ENCODE measurements around the gene MRPL53.
"Not testable (repeated sequence)": the region's sequence is repeated elsewhere in the genome, so short reads cannot be mapped to it uniquely, and the experiment has no call there.

MRPL53 gene

DNA sequence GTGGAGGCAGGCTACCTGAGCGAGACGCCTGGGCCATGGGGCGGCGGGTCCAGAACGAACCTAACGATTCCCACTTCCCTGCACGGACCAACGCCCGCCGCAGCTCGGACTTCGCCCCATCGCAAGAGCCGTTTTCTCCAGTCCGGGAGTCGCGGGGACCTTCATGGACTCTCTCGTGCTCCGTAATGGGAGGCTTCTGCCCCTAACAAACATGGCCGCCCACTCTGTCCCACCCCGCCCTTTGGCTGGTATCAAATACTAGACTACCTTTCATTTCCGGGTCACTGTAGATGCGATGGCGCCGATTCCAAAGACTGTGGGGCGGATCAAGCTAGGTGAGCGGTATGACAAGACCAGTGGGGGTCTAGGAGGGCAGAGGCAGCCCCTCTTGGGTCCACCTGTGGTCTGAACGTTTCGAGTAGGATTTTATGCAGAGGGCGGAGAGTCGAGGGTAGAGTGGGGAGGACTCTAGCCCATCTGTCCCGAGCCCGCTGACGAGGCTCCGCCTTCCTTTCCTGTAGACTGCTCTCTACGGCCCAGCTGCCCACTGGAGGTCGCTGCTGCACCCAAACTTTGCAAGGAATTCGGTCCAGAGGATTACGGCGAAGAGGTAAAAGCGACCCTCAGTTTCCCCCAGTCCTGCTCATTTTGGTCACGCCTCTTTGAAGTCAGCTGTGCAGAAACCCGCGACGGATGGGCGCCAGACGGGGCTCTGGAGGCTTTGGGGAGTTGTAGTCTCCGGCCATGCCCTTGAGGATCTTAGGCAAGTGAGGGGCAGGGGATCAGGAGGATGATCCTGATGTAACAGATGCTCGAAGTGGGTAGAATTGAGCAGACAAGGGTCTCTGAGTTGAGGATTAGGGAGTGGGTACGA lies 10.6 kb upstream of the MRPL53 start, which contains the start of the genes CCDC142 and TTC31:
Gene CCDC142, minus strand, starts transcription at position 198 of the 874 bp plus-strand sequence. Its CDS starts 161 bp downstream, at position 37.
Gene TTC31, plus strand, starts transcription at position 281 of the 874 bp plus-strand sequence. Its CDS starts 15 bp downstream, at position 296.
- DNase-seq (ENCODE audit: low read depth), result peak; percentile 91

DNA sequence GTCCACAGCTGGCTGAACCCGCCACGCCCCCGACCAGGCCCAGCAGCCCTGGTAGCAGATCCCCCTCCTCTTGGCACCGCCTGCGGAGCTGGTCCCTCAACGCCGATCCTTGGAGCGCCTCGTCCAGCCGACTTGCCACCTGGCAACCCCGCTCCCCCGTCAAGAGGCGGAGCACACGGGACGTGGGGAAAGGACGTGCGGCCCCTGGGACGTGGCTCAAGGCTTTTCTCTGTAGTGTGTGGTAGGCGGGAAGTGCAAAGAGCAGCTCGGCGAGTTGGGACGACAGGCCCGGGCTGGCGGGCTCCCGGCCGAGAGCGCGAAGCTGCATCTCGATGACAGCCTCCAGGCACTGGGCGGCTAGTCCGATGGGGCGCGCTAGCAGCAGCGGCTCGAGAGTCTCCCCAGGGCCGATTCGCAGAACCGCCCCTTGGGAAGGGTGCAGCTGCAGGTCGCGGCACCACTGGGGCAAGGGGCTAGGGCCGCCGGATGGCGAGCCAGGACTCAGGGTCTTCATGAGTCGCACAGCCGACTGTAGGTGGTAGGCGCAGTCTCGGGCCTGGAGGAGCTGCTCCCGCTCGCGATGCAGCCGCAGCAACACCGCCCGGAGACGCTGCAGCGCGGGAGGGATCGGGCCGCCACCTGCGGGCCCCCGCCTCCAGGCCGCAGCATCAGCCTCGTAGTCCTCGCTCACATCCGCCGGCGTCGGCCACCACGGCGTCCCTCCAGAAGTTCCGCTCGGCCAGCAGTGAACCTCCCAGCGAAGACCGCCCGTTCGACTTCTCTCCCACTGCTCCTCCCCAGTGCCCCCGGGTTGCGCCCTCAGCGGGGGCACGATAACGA lies 9.7 kb upstream of the MRPL53 start:
- no peak for DNase-seq (ENCODE audit: low read depth)

DNA sequence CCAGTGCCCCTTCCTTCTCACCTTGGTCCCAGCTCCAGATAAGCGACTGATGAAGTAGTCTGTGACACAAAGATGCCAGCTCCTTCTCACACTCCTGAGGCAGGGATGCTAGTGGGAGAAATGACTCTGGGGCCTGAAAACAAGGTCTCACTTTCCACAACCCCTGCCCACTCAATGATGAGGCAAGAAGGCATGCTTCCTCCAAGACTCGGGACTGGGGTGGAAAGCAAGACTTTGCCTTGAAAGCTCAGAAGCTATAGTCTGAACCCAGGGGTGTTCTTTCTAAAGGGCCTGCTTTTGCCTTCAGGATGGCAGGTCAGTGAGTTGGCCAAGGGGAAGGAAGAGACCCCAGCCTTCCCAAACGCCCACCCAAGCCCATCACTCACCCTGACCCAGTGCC lies 9.0 kb upstream of the MRPL53 start:
- DNase-seq (ENCODE audit: low read depth), result no peak

DNA sequence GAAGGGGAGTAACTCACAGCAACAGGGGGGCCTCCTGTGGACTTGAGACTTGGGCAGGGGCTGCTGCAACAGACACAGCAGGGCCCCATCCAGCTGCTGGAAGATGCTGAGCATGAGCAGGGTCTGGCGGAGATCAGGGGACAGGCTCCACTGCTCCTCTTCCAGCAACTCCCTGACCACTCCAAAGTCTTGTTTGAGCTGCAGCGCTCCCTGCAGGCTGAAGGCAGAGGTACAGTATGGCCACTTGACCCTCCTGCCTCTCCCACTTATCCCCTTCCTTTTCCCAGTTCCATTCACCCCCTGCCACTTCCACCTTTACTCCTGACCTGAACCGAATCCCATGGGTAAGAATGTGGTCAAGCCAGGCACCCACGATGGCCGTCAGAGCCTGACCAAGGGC lies 2.4 kb upstream of the MRPL53 start:
- DNase-seq (ENCODE audit: low read depth), result no peak

DNA sequence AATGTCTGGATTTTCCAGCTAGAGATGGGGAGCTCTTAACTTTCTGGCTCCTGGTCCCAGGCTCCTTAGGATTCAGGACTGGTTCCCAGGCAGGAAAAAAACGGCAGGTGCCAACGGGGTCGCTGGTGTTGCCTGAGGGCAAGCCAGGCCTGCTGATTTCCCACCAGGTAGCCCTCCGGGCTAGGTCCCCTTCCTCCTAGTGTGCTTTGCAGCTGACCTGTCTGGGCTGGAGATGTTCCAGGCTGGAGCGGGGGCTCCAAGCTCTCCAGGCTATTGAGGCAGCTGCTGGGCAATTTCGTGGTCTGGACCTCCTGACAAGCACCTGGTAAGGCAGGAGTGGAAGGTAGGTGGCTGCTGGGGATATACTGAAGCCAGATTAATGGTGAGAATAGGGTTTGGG lies 2.0 kb upstream of the MRPL53 start:
- no peak for DNase-seq (ENCODE audit: low read depth)

DNA sequence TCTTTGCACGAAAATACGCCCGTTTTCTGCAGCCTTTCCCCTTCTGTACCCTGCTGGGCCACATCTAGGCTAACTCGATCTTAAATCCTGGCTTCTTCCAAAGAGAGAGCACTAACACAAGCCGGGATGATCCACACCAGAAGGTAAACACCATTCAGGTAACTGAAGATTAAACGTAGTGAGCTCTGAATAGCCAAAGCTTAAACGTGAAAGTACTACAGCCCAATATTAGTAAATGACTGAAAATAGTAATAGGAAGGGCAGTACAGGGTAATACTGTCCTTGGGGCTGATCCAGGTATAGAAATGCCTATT lies 422 bp upstream of the MRPL53 start:
- DNase-seq (ENCODE audit: low read depth), result no peak

DNA sequence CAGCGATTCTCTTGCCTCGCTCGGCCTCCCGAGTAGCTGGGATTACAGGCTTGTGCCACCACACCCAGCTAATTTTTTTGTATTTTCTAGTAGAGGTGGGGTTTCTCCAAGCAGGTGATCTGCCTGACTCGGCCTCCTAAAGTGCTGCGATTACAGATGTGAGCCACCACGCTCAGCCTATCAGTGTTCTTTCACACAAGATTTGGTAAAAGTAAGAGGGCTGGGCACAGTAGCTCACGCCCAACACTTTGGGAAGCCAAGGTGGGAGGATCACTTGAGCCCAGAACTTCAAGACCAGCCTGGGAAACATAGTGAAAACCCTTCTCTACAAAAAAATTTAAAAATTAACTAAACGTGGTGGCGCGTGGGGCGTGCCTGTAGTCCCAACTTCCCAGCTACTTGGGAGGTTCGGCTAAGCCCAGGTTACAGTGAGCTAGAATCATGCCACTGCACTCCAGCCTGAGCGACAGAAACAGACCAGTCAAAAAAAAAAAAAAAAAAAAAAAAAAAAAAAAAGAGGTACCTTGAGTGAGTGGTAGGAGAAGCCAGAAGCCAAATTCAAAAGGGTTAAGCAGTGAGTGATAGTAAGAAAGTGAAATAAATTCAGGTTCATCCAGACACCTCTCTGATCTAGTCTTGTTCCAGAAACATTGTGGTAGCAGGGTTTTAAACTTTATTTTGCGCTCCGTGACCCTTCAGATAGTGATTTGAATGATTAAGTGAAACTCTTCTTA lies 981 bp downstream of the MRPL53 start:
- no peak for DNase-seq (ENCODE audit: low read depth)

DNA sequence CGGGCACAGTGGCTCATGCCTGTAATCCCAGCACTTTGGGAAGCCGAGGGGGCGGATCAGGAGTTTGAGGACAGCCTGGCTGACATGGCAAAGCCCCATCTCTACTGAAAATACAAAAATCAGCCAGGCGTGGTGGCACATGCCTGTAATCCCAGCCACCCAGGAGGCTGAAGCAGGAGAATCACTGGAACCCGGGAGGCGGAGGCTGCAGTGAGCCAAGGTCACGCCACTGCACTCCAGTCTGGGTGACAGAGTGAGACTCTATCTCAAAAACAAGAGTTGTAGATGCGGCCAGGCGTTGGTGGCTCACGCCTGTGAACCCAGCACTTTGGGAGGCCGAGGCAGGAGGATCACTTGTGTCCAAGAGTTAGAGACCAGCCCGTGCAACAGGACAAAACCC lies 1.7 kb downstream of the MRPL53 start:
- DNase-seq (ENCODE audit: low read depth), result not testable (repeated sequence)

DNA sequence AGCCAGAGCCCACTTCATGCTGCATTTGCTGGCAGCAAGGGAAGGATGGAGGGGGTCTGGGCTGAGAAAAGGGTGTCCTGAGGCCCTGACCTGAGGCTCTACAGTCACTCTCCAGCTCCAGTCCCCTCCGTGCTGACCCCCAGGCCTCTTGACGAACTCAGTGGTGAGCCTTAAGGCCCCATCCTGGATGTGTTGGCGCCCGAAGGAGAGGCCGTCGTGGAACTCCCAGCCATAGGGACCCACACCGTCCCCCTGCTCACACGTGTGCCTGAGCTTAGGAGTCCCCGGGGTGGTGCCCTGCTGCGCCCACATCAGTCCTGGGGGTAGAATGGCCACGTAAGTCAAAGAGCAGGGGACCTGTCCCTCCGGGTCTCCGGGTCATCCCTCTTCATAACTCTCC lies 8.1 kb downstream of the MRPL53 start:
- no peak for DNase-seq (ENCODE audit: low read depth)

DNA sequence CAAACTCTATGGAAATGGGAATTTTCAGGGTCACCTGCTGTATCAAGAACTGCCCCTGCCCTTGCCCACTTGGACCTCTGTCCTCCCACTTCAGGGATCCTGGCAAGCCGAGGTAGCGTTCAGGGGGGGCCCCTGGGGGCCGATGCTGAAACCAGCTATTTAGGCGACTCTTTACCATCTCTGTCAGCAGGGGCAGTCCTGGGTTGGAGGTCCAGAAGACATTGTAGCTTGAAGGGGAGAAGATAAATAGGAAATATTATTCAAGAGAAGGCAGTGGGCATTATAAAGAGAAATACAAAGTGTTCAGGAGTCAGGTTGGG lies 9.7 kb downstream of the MRPL53 start:
- DNase-seq (ENCODE audit: low read depth), result no peak

DNA sequence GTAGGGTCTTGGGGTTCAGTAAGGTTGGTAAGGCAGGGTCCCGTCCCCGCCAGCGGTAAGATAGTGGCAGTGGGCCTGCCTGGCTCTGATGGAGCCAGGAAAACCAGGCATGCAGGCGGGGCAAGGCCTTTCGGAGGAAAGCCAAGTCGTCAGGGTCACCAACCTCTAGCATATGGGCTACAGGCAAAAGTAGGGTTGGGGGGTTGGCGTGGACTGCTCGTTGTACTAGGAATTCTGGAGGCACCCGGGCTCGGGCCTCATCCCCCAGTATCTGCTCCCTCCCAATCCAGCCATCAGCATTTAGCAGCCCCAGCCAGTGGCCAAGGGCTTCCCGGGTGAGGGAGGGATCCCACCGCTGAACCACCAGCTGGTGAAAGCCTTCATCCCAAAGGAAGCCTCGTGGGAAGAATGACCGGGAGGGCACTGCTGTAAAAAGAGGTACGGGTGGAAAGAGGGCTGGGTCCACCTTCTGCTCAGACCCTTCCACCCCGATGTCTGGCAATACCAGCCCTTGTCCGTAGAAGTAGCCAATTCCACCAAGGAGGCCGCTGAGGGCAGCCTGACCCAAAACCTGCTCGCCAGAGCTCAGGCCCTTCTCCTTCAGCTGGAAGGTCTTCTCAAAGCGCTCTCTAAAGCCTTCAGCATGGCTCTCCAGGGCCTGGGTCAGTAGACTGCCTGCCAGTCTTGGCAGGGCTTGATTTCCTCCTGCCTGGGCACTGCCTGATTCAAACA lies 10.3 kb downstream of the MRPL53 start:
- DNase-seq (ENCODE audit: low read depth), result no peak

DNA sequence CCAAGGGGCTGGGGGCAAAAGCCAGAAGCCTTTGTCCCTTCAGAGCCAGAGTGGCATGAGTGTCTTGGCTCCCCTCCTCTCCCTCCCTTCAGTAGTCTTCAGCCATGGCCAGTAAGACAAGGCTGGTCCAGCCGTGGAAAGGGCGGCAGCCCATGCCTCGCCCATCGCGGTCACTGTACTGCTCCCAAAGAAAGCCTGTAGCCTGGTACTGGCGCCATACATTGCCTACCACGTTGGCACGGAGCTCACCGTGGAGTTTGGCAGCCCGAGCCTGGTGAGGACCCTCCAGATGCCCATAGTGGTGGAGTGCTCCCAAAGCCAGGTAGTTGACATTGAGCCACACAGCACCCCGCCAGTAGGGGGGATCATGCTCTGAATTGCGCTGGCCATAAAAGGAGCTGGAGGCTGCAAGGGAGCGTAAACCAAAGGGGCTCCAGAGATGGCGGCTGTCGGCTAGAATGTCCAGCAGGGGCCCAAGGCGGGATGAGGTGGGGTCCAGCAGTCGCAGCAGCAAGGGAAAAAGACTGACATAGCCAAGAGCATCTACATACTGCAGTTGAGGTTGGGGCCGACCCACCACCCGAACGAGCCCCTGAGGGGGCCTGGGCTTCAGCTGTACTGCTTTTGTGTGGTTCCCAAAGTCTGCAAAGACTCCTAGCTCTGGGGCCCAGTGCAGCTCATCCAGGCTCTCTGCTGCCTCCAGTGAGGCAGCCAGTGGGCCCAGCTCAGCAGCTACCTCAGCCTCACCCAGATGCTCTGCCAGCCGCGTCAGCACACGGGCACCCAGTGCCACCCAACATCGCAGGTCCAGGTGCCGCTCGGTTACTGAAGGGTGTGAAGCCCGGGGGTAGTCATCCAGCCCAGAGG lies 11.1 kb downstream of the MRPL53 start:
- no peak for DNase-seq (ENCODE audit: low read depth)

DNA sequence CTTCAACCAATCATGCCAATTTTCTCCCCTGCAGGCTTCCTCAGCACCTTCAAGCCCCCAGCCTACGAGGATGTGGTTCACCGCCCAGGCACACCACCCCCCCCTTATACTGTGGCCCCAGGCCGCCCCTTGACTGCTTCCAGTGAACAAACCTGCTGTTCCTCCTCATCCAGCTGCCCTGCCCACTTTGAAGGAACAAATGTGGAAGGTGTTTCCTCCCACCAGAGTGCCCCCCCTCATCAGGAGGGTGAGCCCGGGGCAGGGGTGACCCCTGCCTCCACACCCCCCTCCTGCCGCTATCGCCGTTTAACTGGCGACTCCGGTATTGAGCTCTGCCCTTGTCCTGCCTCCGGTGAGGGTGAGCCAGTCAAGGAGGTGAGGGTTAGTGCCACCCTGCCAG lies 12.3 kb downstream of the MRPL53 start:
- DNase-seq (ENCODE audit: low read depth), result not testable (repeated sequence)

DNA sequence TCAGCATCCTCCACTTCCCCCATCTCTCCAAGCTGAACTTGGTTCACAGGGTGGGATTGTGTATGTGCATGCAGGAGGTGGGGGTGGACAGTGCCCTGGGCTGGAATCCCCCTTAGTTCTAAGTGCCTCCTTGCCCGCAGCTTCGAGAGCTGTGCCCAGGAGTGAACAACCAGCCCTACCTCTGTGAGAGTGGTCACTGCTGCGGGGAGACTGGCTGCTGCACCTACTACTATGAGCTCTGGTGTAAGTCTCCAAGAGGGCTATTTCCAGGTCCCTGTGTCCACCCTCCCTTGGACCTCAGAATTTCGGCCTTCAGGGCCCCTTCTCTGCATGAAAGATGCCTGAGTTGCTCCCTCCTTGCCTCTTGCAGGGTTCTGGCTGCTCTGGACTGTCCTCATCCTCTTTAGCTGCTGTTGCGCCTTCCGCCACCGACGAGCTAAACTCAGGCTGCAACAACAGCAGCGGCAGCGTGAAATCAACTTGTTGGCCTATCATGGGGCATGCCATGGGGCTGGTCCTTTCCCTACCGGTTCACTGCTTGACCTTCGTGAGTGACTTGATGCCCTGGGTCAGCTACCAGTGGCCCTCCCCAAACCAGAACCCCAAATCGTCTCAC lies 12.9 kb downstream of the MRPL53 start:
- DNase-seq (ENCODE audit: low read depth), result not testable (repeated sequence)

DNA sequence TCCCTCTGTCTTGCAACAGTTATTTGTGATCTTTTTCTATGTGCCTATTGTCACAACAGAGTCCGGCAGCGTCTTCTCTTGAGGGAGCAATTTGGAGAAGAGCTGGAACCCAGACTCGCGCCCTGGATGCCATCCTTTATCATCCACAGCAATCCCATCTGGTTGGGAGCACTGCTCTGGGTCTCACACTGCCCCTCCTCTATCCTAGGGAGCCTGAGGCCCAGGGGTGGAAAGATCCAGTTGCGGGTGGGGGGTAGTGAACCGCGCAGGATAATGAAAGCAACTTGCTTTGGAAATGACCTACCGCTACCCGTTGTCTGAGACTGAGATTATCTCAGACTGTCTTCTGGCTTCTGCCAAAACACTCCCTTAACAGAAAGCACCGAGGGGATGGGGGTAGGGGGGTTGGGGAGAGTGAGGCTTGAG lies 13.5 kb downstream of the MRPL53 start:
- DNase-seq (ENCODE audit: low read depth), result no peak

DNA sequence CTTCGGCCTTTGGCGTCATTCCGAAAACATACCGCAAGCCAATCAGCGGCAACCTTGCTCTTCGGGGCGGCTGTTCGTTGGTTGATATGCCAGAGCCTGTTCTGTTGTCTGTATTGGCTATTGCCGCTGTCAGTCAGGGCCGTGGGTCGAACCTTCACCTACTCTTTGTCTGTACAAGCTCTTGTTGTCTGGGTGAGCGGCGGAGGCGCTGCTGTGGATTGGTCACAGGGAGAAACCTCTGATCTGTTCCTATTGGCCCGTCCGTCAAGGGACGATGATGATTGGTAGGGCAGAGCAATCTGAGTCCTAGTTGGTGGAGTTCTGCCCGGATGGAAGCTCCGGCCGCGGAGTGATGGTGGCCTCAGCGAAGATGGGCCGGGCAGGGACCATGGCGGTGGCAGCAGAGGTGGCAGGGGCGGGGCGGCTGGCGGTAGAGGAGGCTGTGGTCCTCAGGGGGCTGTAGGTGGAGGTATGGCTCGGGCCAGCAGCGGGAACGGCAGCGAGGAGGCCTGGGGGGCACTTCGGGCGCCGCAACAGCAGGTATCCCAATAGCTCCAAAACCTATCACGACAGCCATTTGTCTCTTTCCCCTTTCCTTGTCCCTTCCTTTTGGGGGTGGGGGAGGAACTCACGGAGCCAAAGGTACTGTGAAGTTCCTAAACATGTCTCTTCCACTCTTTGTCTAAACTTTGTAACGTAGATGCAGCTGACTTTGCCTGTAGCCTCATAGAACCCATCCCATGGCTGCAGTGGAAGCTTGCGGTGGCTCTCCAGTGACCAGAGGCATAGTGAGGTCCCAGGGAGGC lies 14.1 kb downstream of the MRPL53 start, which contains the start of gene WBP1:
Gene WBP1, plus strand, starts transcription at position 307 of the 806 bp plus-strand sequence. Its CDS starts 165 bp downstream, at position 472.
- DNase-seq (ENCODE audit: low read depth), result peak; percentile 100

DNA sequence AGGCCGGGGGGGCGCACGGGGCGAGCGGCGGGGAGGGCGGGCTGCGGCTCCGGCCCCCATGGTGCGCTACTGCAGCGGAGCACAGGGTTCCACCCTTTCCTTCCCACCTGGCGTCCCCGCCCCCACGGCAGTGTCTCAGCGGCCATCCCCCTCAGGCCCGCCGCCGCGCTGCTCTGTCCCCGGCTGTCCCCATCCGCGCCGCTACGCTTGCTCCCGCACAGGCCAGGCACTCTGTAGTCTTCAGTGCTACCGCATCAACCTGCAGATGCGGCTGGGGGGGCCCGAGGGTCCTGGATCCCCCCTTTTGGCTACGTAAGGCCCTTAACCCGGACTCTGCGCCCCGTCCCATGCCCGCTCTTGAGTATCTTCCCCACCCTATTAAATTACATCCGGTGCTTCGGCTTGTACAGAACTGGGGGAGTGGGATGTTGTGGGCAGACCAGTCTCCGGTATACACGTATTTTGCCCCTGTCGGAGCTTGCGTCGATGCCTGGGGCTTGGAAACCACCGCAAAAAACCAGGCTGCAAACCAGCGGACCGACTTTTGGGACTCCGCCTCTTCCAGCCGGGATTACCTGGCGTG lies 14.8 kb downstream of the MRPL53 start:
- DNase-seq (ENCODE audit: low read depth), result no peak

DNA sequence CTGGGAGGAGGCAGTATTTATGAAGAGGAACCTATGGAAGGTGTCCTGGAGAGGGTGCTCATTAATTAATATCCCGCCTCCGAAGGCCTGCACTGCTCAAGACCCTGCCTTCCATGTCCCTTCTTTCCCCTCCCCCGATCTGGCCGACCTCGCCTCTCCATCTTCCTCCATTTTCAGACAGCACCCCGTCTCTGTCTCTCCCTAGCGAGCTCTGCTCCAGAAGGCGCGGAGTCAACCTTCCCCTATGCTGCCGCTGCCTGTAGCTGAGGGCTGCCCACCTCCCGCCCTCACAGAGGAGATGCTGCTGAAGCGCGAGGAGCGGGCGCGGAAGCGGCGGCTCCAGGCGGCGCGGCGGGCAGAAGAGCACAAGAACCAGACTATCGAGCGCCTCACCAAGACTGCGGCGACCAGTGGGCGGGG lies 15.3 kb downstream of the MRPL53 start:
- no peak for DNase-seq (ENCODE audit: low read depth)

Measured in fibroblast of the conjunctiva (primary cell).